Naive thymus-derived CD8-positive, alpha-beta T cell (primary cell): Measurements from ENCODE around the gene SNRPA1. TPM values are rescaled to one million over a fixed set of nuclear protein-coding genes. Genes with fewer than 3 reads are reported as not detected.
A peak's percentile ranks its signal among the peaks of the same experiment; 100 is the strongest.

Experiments used
- ATAC-seq, 2 donors: fragments of 150-1000 bp; cut with Tn5 transposase in 1 of 2; sonication (Bioruptor Pico), chemical (Tn5 transposase) in 1 of 2; 1 replicate in 1 of 2; 2 replicates in 1 of 2; pipeline ENCODE4 v1.10.0; 2021; ENCODE audit warnings: mild to moderate bottlenecking in 2 of 2, moderate library complexity in 2 of 2
- POLR2A ChIA-PET: fragments of 350-600 bp; sonication (Branson Sonifier 250); formaldehyde crosslinking; loops from one replicate; lab custom pipeline; 2021; ENCODE audit warnings: antibody characterized with exemption; lab: Charles Lee
- DNase-seq, 10 donors: peaks; one replicate each; pipeline versions ENCODE4 v3.0.0 to v3.0.0-alpha.2; 2020 to 2022
- H3K27ac Mint-ChIP-seq, 10 donors: one replicate each; pipeline ENCODE4 v1.8.0; 2020 to 2022; ENCODE audit warnings: mild to moderate bottlenecking in 10 of 10, mixed read lengths in 10 of 10, moderate library complexity in 4 of 10, inconsistent platforms in 1 of 10
- H3K27me3 Mint-ChIP-seq, 5 donors: one replicate each; pipeline ENCODE4 v1.8.0; 2021 to 2022; ENCODE audit warnings: mixed read lengths in 5 of 5
- H3K36me3 Mint-ChIP-seq, 3 donors: one replicate each; pipeline ENCODE4 v1.8.0; 2020 to 2022; ENCODE audit warnings: mixed read lengths in 3 of 3, mild to moderate bottlenecking in 2 of 3, inconsistent platforms in 1 of 3
- H3K4me1 Mint-ChIP-seq, 4 donors: one replicate each; pipeline ENCODE4 v1.8.0; 2021 to 2022; ENCODE audit warnings: mixed read lengths in 4 of 4
- H3K4me3 Mint-ChIP-seq, 10 donors: one replicate each; pipeline ENCODE4 v1.8.0; 2020 to 2022; ENCODE audit warnings: mild to moderate bottlenecking in 10 of 10, mixed read lengths in 10 of 10, moderate library complexity in 6 of 10, inconsistent platforms in 1 of 10
- H3K9me3 Mint-ChIP-seq, 9 donors: one replicate each; pipeline ENCODE4 v1.8.0; 2020 to 2022; ENCODE audit warnings: mixed read lengths in 9 of 9, mild to moderate bottlenecking in 3 of 9, inconsistent platforms in 1 of 9, moderate library complexity in 1 of 9
- polyA plus RNA-seq, 3 donors: library from polyadenylated mRNA; unstranded; fragments of 300-500 nt; fragmentation: Illumina TruSeq; gene quantifications; one replicate each; pipeline ENCODE4 v1.2.3, GENCODE V29; 2021
- total RNA-seq, 8 experiments: library from RNA in 2 of 8; stranded (reverse) in 2 of 8; gene quantifications; one replicate each; pipeline ENCODE4 v1.2.3 and lab custom pipeline; 2021 to 2026

The SNRPA1 gene
- total and polyA plus RNA-seq, 5 experiments from 2014 or later: 52.5 to 136 (median 68.1) TPM

DNA sequence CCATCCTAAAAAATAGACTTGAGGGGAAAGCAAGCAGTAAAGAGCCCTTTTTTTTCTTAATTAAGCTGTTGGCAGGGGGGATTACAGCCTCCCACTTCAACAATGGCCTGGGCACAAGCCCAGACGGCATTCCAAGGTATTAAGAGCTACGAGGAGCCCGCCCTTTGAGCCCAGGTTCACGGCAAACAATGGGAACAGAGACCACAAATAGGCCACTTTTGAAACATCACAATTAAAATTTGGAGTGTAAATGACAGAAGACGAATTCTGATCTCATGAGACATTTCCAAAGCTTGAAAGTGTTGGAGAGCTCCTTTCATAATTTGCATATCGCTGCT is 52.1 kb downstream of the SNRPA1 start:
- POLR2A ChIA-PET: interaction anchor here (0.5 to 6.0 kb wide), 6 partner anchors 9 to 409 kb away, joined by 3 to 33 read pairs (median 4); partner anchors contain the start of gene CHSY1
- H3K27me3 Mint-ChIP-seq: no peaks in the 10 kb centered on the region
- no peaks in the 10 kb centered on the region for H3K36me3 Mint-ChIP-seq
- no peak for ATAC-seq
- peaks cover 37 to 97% (median 86%) of the 10 kb centered on the region in 4 donors for H3K4me1 Mint-ChIP-seq
- no peaks in the 10 kb centered on the region for H3K9me3 Mint-ChIP-seq
- DNase-seq: no peak
- peak overlapping the region; percentile 66 to 83 (median 76) for H3K4me3 Mint-ChIP-seq
- peak overlapping the region; percentile 22 to 90 (median 84) for H3K27ac Mint-ChIP-seq

DNA sequence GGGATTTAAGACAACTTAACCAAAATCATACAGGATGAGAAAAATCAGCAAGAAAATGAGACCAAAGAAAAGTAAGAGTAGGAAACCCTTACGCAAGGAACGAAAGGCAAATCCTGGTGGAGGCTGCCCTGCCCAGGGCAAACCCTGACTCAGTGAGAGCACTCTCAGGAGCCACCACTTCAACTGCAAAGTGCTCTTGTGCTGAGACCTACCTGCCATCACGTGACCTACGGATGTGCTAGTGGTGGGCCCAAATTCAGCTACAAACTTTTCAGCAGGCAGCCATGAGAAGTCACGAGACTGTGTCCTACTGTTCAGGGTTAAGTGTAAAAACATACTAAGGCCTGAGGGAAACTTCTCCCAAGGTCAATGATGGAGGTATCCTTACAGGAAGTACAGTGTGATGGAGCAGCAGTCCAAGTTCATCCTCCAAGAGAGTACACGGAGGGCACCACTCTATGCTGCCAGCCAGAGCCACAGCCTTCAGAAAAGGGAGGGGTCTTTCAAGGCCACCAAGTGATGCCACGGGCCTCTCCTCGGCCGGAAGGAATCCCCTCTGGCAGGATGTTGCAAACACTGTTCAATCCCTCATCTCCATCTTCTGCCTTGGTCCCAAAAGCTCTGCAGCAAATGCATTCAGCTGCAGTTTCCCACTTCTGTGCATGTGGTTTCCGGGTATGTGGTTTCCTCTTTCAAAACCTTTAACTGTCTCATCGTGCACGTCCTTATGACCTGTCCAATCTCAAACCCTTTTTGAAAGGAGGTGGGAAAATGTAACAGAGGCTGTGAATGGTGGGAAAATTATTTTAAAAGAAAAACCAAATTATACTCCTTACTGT is 52.7 kb downstream of the SNRPA1 start:
- Mint-ChIP-seq H3K36me3 (no peaks in the 10 kb centered on the region), H3K4me3 (peak overlapping the region; percentile 66 to 83 (median 76)), H3K9me3 (no peaks in the 10 kb centered on the region), H3K27ac (peak overlapping the region; percentile 22 to 90 (median 84)), H3K4me1 (peaks cover 34 to 97% (median 82%) of the 10 kb centered on the region in 4 donors), H3K27me3 (no peaks in the 10 kb centered on the region)
- DNase-seq (peak; percentile 17 to 85 (median 72)), ATAC-seq (peak; percentile 87 to 93)
- POLR2A ChIA-PET: interaction anchor here (0.6 to 6.0 kb wide), 5 partner anchors 10 to 409 kb away, joined by 3 to 33 read pairs (median 3); partner anchors contain the start of gene CHSY1

DNA sequence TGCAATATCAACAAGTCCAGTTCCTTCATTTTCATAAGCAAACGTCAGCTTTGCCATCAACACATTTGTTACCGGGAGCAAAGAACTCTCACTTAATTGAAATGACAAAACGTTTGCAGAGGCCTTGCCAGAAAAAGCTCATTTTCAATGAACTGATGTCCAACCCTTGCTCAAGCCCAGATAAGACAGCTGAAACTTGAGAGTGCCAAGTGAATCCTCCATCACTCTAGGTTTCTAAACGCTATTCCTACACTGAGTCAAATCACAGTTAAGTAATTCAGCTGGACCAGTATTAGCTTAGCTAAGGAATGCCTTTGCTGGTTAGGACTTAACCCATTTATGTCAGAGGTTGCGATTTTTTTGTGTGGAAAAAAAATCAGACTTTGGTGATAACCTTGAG is 54.7 kb downstream of the SNRPA1 start:
- Mint-ChIP-seq H3K36me3 (peaks cover 0 to 8% (median 6%) of the 10 kb centered on the region in 3 donors), H3K9me3 (no peaks in the 10 kb centered on the region), H3K4me1 (peaks cover 29 to 87% (median 72%) of the 10 kb centered on the region in 4 donors), H3K27ac (peak overlapping the region in 2 of 10 donors; percentile 82 to 90), H3K4me3 (no peak overlapping the region), H3K27me3 (no peaks in the 10 kb centered on the region)
- ATAC-seq (no peak), DNase-seq (no peak)
- POLR2A ChIA-PET: interaction anchor here (6.0 kb wide), 1 partner anchor 12 kb away, joined by 33 read pairs; the partner anchor contains the start of gene CHSY1

DNA sequence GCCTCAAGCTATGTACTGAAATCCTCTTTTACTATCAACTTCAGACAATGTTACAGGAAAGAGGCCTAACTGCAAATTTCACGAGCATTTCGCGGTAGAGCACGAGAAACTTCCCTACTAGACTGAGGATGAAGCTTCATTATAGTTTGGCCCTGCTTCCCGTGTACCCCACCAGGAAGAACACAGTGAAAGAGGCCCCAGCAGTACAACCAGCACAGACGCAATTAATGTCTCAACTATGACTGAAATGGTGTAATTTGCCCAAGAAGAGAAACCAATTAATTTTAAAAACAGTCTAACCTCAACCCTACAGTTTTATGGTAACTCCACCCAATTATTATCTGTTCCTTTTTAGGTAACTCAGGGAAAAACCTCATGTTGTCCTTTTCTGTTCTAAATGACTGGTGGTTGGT is 55.3 kb downstream of the SNRPA1 start:
- H3K27me3 Mint-ChIP-seq: no peaks in the 10 kb centered on the region
- no peaks in the 10 kb centered on the region for H3K9me3 Mint-ChIP-seq
- no peak for ATAC-seq
- peak overlapping the region in 7 of 10 donors; percentile 19 to 58 (median 43) for H3K4me3 Mint-ChIP-seq
- H3K4me1 Mint-ChIP-seq: peaks cover 24 to 80% (median 70%) of the 10 kb centered on the region in 4 donors
- H3K36me3 Mint-ChIP-seq: peaks cover 0 to 14% (median 12%) of the 10 kb centered on the region in 3 donors
- POLR2A ChIA-PET: interaction anchor here (6.0 kb wide), 1 partner anchor 12 kb away, joined by 33 read pairs; the partner anchor contains the start of gene CHSY1
- DNase-seq: no peak
- H3K27ac Mint-ChIP-seq: peak overlapping the region; percentile 29 to 90 (median 74)

DNA sequence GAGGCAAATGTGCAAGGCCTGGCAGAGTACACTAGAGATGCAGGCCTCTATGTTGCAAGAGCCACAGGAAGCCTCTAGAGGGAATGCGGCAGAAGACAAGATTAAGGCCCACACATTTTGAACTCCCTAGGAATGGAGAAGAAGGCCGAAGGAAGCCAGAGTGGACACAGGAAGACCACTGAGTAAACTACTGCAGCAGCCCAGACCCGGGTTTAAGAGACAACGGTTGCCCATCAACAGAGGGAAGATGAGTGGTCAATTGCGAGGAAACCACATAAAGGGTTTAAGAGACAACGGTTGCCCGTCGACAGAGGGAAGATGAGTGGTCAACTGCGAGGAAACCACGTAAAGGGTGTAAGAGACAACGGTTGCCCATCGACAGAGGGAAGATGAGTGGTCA is 57.8 kb downstream of the SNRPA1 start:
- Mint-ChIP-seq H3K27ac (peak overlapping the region in 4 of 10 donors; percentile 22 to 68 (median 47)), H3K9me3 (no peaks in the 10 kb centered on the region), H3K27me3 (no peaks in the 10 kb centered on the region), H3K4me3 (no peak overlapping the region), H3K4me1 (peaks cover 23 to 72% (median 61%) of the 10 kb centered on the region in 4 donors), H3K36me3 (peaks cover 3 to 38% (median 28%) of the 10 kb centered on the region in 3 donors)
- no peak for DNase-seq
- ATAC-seq: no peak
- POLR2A ChIA-PET: interaction anchor here (0.7 kb wide), 1 partner anchor 94 kb away, joined by 4 read pairs; no protein-coding TSS in a partner anchor

DNA sequence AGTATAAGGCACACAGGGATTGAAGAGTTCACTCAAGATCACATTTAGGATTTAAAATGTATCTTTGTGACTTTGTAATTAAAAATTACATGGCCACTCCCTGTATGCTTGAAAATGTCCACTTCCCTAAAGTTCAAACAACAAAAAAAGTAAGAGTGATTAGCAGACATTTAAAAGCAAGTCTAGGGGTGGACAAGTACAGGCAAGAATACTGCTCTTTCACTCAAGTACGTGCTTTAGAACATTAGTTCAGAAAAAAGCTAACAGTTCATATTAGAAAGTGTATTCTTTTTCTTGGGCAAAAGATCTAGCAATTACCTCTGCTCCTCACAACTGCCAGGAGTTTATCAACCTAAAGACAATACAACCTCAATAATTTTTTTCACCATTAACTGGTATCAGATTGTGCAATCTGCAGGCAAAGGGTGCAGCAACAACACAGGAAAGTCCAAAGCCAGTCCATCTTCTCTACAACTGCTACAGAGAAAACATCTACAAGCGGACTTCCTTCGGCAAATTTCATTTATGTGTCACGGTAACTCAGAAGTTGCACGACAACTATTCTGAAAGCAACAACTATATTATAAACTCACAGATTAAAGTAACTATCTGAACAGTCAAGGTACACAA is 61.3 kb downstream of the SNRPA1 start:
- Mint-ChIP-seq H3K4me3 (no peak overlapping the region), H3K36me3 (peaks cover 10 to 58% (median 41%) of the 10 kb centered on the region in 3 donors), H3K9me3 (peaks cover 0 to 8% (median 5%) of the 10 kb centered on the region in 9 donors), H3K27me3 (no peaks in the 10 kb centered on the region), H3K4me1 (peaks cover 16 to 59% (median 48%) of the 10 kb centered on the region in 4 donors), H3K27ac (no peak overlapping the region)
- no peak for ATAC-seq
- POLR2A ChIA-PET: no interaction called here
- DNase-seq: no peak

DNA sequence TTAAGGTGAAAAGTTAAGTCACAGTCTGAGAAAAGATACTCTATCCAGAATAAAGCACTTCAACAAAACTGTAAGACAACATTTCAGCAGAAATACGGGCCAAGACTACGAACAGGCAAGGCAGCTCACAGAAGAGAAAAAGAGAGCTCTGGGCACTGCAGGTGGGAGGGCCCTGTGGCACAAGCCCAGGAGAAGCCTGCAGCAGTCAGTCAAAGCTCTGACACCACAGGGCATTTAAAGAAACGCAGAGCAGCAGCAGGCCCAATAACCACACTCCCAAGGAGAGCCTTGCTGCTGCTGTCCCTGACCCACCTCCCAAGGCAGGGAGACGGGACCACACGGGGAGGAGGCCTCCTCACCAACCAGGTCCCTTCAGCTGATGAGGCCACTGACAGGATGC is 62.4 kb downstream of the SNRPA1 start:
- Mint-ChIP-seq H3K9me3 (peaks cover 2 to 19% (median 15%) of the 10 kb centered on the region in 9 donors), H3K4me1 (peaks cover 21 to 51% (median 50%) of the 10 kb centered on the region in 4 donors), H3K27ac (peak overlapping the region in 2 of 10 donors; percentile 49 to 75), H3K36me3 (peaks cover 21 to 69% (median 51%) of the 10 kb centered on the region in 3 donors), H3K27me3 (no peaks in the 10 kb centered on the region), H3K4me3 (no peak overlapping the region)
- POLR2A ChIA-PET: interaction anchor here (0.6 to 2.5 kb wide), 2 partner anchors 10 to 109 kb away, joined by 3 to 7 read pairs; no protein-coding TSS in a partner anchor
- DNase-seq (no peak), ATAC-seq (no peak)

Other genes starting within 250 kb of the SNRPA1 start
- gene CHSY1, start 43.2 kb downstream of the SNRPA1 start, total RNA-seq: 10 to 100 TPM; 12.6 to 12.9 TPM
- gene CHSY1, start 43.2 kb downstream of the SNRPA1 start, polyA plus RNA-seq: 1 to 10 TPM in 2 of 3 donors, under 1 TPM in 1; 0.96 to 1.7 (median 1.6) TPM
- 10 to 100 TPM; 26.7 to 30.6 TPM for gene SELENOS, start 17.8 kb downstream of the SNRPA1 start, total RNA-seq
- gene SELENOS, start 17.8 kb downstream of the SNRPA1 start, polyA plus RNA-seq: 10 to 100 TPM; 38.8 to 64.4 (median 39.8) TPM
- 1 to 10 TPM; 2.9 to 6.7 TPM for gene PCSK6, start 194.5 kb upstream of the SNRPA1 start, total RNA-seq
- 1 to 10 TPM in 1 of 3 donors, under 1 TPM in 2; 0.04 to 1.3 (median 0.66) TPM for gene PCSK6, start 194.5 kb upstream of the SNRPA1 start, polyA plus RNA-seq